HG02759 (cell line): Measurements from ENCODE around the gene TLK1.
"Not testable (repeated sequence)": the region's sequence is repeated elsewhere in the genome, so short reads cannot be mapped to it uniquely, and the experiment has no call there.

Source experiments
- ATAC-seq: cut with Tn5 transposase; IDR thresholded peaks from one replicate; pipeline ENCODE4 v1.9.1; 2021; ENCODE audit warnings: mild to moderate bottlenecking, moderate library complexity; ENCODE audit not compliant: unreplicated experiment

The TLK1 gene

GRCh38 chr2:171146071-171146470, 14.6 kb downstream of the TLK1 start:
- ATAC-seq: no peak

- ATAC-seq: no peak
Measured at GRCh38 chr2:171143670-171144062, 17.0 kb downstream of the TLK1 start.

GRCh38 chr2:171142398-171142797, 18.3 kb downstream of the TLK1 start:
- ATAC-seq: no peak

GRCh38 chr2:171141320-171141719, 19.4 kb downstream of the TLK1 start:
- no peak for ATAC-seq

- ATAC-seq: no peak
Measured at GRCh38 chr2:171139860-171140259, 20.8 kb downstream of the TLK1 start.

- ATAC-seq: no peak
Measured at GRCh38 chr2:171136024-171136423, 24.7 kb downstream of the TLK1 start.

GRCh38 chr2:171134624-171135230, 26.0 kb downstream of the TLK1 start:
- ATAC-seq: no peak

GRCh38 chr2:171132086-171132485, 28.6 kb downstream of the TLK1 start:
- no peak for ATAC-seq

GRCh38 chr2:171128461-171128860, 32.2 kb downstream of the TLK1 start:
- ATAC-seq: no peak

- ATAC-seq: no peak
Measured at GRCh38 chr2:171124541-171124940, 36.2 kb downstream of the TLK1 start.

- ATAC-seq: no peak
Measured at GRCh38 chr2:171109571-171109970, 51.1 kb downstream of the TLK1 start.

- no peak for ATAC-seq
Measured at GRCh38 chr2:171109020-171109419, 51.7 kb downstream of the TLK1 start.

- ATAC-seq: no peak
Measured at GRCh38 chr2:171107803-171108202, 52.9 kb downstream of the TLK1 start.

- no peak for ATAC-seq
Measured at GRCh38 chr2:171104379-171104778, 56.3 kb downstream of the TLK1 start.

GRCh38 chr2:171102802-171103201, 57.9 kb downstream of the TLK1 start:
- ATAC-seq: no peak

GRCh38 chr2:171100370-171100769, 60.3 kb downstream of the TLK1 start:
- ATAC-seq: no peak

GRCh38 chr2:171098607-171099006, 62.1 kb downstream of the TLK1 start:
- no peak for ATAC-seq

GRCh38 chr2:171095014-171095582, 65.6 kb downstream of the TLK1 start:
- no peak for ATAC-seq

- ATAC-seq: not testable (repeated sequence)
Measured at GRCh38 chr2:171091517-171091916, 69.2 kb downstream of the TLK1 start.

- no peak for ATAC-seq
Measured at GRCh38 chr2:171089489-171089888, 71.2 kb downstream of the TLK1 start.

- no peak for ATAC-seq
Measured at GRCh38 chr2:171088057-171088834, 72.4 kb downstream of the TLK1 start.

GRCh38 chr2:171087547-171087946, 73.1 kb downstream of the TLK1 start:
- no peak for ATAC-seq
